ENCODE data around the gene PSMB7.

The PSMB7 gene

GRCh38 chr9:124342776-124343485 lies 72.3 kb downstream of the PSMB7 start:
- peak; percentile 46 for DNase-seq

- DNase-seq: no peak
Measured at GRCh38 chr9:124342402-124342775, 72.9 kb downstream of the PSMB7 start.

DNA sequence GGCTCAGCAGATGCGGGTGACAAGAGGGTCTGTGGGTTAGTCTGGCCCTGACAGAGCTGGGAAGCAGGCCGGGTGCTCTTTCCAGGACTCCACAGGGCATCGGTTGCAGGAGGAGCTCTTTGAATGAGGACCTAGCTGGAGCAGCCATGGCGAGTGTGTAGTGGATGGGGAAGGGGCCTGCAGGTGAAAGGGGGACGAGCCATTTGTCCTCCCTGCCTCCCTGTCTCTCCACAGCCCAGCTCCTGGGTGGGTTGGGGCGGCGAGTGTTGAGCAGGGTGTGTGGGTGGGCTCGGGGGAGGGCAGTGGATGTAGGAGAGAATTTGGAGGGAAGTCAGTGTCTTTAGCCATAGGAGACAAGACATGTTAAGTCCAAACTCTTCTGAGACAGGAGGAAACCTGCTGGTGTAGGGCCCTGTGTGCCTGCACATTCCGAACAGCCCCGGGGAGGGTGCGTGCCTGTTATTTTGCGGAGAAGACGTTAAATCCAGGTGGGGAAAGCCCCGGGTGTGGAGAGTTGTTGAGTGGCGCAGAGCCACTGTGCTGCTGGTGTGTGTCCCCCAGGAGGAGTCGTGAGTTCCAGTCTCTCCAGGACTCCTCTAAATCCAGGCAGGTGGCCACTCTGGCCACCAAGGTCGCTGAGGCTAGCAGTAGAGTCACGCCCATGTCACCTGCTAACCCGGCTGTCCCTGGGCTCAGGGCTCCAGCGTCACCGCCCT lies 73.6 kb downstream of the PSMB7 start:
- DNase-seq: no peak

GRCh38 chr9:124340219-124341069 lies 74.8 kb downstream of the PSMB7 start:
- DNase-seq: no peak

DNA sequence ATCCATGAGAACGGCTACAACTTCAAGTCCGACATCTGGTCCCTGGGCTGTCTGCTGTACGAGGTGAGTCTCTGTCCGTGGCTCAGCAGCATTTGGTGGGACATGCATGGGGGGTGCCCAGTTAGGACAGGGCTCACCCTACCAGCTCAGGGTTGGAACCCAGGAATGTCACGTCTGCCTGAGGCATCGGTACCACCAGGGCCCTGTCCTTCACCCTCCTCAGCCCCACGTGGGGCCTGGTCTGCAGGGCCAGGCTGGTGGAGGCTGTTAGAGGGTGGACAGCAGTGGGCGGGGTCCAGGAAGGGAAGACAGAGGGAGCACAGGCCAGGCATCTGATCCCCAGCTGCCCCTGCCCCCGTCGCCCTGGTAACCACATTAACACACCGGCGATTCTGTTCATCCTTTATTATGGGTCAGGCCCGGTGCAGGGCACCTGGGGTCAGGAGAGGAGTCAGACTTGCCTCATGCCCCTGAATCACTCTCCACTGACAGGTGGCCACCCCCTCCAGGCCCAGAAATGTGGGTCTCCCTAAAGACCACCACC lies 75.6 kb downstream of the PSMB7 start:
- no peak for DNase-seq

DNA sequence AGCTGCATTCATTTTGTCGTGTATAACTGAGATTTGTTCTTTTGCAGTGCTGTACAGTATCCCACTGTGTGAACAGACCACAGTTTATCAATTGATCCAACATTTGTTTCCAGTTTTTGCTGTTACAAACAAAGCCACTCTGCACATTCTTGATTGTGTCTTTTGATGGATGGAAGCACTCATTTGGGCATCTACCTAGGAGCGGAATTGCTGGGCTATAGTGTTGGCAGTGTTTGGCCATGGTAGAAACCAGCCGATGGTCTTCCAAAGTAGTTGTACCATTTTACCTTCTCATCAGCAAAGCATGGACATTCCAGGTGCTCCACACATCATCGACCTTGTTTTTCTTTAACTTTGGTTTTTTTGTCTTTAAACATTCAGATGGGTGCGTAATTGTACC lies 77.7 kb downstream of the PSMB7 start:
- no peak for DNase-seq

GRCh38 chr9:124335320-124335707 lies 79.9 kb downstream of the PSMB7 start:
- DNase-seq: no peak

- DNase-seq: no peak
Measured at GRCh38 chr9:124334568-124335319, 80.5 kb downstream of the PSMB7 start.

DNA sequence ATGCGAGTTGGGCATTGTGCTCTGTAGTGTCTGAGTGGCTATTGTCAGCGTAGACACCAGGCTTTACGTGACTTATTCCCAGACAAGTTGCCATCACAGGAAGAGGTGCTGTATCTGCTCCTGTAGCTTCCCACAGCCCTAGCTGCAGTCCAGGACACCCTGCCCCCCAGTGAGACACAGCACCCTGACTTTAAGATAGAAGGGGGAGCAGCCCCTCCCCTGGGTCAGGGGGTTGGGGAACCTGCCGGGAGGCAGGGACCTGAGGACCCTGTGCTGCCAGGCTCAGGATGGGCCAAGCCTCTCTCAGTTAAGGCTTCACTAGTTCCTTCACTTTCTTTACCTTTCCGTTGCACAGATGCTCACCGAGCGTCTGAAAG lies 82.1 kb downstream of the PSMB7 start:
- DNase-seq: no peak

- no peak for DNase-seq
Measured at GRCh38 chr9:124332361-124333202, 82.7 kb downstream of the PSMB7 start.

GRCh38 chr9:124331580-124331979 lies 83.7 kb downstream of the PSMB7 start:
- no peak for DNase-seq

DNA sequence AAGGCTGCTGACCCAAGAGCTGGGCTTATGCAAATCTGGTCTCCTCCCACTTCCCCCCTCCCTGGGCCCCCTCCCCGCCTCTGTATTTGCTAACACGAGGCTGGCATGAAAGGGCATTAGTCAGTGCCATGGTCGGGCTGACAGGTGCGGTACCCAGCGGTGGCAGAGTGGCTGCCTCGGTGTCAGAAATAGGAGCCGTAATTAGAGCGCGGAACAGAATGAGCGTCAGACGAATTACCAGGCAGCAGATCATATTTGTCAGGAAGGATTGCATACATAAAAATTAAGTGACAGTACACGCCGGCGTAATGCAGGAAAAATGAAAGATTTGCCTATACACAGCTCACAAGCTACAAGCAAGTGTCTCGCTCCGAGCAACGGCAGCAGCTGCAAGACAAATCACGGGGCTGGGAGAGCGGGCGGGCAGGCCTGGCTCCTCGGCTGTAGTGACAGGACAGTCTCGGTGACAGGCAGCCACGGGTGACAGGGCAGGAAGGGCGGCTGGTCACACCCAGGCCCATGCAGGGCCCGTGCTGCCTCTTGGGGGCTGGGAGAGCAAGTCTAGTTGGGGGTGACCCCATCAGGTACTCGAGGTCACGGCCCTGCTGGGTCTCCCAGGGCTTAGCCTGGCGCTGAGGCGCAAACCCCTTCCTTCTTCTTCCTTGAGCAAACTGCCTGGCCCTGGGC lies 85.1 kb downstream of the PSMB7 start:
- no peak for DNase-seq

DNA sequence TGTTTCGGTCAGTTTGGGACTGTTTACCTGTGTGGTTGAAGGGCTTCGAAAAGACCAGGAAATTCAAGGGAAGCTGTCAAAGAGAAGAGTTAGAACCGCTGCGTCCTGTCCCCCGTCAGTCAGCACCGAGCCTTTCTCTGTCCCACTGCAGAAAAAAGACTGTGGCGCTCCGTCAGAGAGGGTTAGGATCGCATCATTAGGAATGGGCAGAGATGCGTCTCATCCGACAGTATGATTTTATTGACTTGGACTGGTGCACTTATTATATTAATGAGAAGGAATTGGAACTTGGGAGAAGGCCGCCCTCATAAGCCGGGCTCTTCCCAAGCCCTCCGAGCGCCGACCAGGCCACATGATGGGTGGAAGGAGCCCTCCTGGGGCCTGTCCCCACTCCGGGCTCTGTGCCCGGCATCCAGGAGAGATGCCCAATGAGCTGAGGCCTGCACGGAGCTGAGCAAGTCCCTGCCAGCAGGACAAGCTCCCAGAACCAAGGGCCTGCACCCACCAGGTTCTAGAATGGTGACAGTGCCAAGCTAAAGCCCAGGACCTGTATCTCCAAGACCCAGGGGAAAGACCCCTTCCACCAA lies 85.9 kb downstream of the PSMB7 start:
- no peak for DNase-seq

DNA sequence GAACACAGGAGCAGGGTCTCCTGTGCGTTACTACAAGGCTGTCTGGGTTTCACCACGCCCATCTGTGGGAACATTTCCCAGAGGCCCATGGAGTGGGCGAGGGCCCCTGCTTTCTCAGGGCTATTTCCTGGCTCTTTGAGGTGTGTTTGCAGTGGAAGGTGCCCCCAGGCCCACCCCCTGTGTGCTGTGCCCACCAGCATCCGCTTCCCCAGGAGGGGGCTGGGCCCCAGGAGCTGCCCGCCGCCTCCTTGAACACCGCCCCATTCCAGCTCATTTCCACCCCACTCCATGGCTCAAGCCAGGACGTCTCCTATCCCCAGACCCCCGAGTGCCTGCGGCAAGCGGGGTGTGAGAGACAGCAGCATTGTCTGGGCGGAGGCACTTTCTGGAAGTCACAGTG lies 87.0 kb downstream of the PSMB7 start:
- DNase-seq: no peak

DNA sequence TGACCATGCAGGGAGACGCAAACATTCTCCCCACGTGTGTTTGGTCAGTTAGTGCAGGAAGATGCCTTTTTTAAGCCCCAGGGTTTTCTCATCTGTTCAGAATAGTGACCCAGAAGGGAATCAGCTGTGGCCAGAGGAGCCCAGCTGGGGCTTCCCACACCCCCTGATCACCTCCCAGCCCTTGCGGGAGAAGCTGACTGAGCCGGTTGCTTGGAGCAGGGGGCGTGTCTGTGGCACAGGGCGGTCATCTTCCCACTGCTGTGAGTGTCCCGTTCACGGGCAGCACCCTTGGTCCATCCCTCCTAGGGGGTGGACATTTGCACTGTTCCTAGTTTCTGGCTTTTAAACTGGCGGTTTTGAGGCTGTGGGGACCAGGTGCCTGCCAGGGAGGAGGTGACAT lies 87.8 kb downstream of the PSMB7 start:
- DNase-seq: no peak

- no peak for DNase-seq
Measured at GRCh38 chr9:124326378-124326777, 88.9 kb downstream of the PSMB7 start.

DNA sequence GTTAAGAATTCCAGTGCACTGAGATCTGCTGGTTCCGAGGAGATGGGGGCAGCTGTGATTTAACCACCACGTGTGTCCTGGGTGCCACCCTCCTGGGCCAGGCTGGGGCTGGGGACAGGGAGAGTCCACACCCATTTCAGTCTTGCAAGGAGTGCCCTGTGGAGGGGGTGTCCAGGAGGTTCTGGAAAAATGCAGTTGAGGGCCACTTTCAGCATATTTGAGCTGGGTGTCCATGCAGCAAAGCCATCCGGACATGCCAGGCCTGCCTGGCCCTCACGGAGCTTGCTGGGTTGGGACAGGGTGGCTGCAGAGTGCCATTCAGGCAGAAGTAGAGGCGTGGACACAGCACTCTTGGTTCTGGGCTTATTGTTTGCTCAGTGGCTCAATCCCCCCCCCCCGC lies 89.4 kb downstream of the PSMB7 start:
- DNase-seq: no peak

GRCh38 chr9:124323904-124324303 lies 91.3 kb downstream of the PSMB7 start:
- no peak for DNase-seq

- no peak for DNase-seq
Measured at GRCh38 chr9:124322618-124323432, 92.4 kb downstream of the PSMB7 start.

DNA sequence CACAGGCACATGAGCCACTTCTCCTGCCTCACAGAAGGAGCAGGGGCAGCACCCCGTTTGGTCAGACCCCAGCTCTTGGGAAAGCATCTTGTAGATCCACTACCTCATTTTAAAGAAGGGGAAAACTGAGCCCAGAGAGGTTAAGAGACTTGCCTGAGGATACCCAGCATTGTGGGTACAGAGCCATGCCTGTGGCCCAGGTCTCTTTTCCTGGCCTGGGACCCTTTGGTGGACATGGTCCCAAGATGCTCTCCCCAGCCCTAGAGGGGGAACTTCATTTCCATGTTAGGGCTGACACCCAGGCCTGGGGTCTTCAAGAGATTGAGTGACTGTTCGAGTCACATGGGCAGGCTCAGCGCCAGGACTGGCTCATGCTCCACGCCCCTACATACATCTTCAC lies 93.3 kb downstream of the PSMB7 start:
- DNase-seq: no peak
